Suppressor macrophage treated with lipopolysaccharide for 1 hour (primary cell): ENCODE results near the gene SYT5.
A peak's percentile ranks its signal among the peaks of the same experiment; 100 is the strongest.
"Not testable (repeated sequence)": the region's sequence is repeated elsewhere in the genome, so short reads cannot be mapped to it uniquely, and the experiment has no call there.

Source experiments
- DNase-seq, 3 donors: peaks; one replicate each; pipeline ENCODE4 v3.0.0-alpha.2; 2020 to 2022

The SYT5 gene

DNA sequence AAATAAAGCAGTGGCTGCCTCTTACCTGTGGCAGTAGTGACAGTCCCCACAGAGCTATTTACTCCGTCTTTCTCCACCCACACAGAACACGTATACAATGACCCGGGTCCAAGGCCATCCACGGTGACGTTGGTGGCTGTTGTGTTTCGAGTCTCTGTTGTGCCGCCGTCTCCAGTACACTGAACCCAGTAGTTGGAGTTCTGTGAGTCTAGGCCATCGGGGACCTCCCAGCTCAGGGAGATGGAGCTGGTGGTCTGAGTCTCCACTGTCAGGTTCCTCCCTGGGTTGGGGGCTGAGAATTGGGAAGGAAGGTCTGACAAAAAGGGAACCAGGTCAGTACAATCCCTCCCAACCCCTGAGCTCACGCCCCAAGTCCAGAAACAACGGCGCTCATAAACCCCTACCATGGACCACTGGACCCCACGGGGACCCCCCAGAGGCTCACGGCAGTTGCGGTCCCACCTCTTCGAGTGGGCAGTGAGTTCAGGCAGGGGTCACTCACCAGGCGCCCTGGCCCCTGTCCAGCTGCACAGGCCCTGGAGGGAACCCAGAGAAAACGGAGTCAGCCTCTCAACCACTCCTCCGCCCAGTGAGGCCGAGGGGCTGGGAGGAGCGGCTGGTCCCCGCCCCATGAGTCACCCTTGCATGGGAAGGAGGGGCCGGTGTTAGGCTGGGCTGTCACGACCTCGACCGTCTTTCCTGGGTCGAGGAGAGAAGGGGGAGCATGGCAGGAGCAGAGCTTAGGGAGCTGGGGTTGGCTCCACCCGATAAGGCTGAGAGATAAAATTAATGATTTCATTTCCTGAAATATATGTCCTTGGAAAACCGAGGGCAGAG lies 26.8 kb upstream of the SYT5 start:
- DNase-seq, result peak; percentile 83 to 93 (median 91)

DNA sequence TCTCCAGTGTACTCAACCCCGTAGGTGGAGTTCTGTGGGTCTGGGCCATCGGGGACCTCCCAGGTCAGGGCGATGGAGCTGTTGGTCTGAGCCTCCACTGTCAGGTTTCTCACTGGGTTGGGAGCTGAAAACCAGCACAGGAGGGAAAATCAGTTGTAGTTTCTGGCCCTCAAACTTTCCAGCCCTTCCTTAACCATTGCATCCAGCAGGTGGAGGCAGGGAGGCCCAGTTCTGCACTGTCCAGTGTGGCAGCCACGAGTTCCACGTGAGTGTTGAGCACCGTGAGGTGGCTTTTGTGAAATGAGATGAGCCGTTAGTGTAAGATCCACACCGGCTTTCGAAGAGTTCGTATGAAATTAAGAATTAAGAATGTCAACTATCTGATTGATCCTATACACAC lies 22.1 kb upstream of the SYT5 start:
- DNase-seq, result peak in 2 of 3 donors; percentile 29 to 35

DNA sequence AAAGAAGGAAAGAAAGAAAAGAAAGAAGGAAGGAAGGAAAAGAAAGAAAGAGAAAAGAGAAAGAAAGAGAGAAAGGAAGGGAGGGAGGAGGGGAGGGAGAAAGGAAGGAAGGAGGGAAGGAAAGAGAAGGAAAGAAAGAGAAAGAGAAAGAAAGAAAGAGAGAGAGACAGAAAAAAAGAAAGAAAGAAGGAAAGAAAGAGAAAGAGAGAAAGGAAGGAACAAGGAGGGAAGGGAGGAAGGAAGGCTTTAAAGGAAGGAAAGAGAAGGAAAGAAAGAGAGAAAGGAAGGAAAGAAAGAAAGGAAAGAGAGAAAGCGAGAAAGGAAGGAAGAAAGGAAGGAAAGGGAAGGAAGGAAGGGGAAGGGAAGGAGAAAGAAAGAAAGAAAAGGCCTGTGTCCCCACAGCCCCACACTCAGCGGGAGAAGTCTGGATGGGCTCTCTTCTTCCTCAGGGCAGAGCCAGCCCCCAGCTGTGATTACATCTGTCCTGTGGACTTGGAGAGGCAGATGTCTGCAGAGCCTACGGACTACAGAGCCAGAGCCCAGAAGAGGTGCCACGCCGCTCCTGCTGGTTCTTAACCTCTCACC lies 19.6 kb upstream of the SYT5 start:
- no peak for DNase-seq

DNA sequence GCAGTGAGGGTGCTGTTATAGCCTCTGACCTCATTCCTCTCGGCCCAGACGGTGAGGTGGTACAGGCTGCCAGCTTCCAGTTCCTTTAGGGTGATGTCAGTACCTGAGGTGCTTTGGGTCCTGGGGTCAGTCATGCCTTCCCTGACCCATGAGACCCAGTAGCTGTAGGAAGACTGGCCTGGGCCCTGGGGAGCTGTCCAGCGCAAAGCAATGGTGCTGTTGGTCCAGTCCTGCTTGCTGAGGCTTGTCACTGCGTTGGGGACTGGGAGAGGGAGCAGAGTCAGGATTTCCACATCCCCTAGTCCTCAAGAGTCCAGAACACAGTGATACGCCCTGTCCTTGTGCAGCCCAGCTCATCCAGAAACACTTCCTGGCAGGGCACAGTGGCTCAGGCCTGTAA lies 18.6 kb upstream of the SYT5 start:
- DNase-seq, result no peak

DNA sequence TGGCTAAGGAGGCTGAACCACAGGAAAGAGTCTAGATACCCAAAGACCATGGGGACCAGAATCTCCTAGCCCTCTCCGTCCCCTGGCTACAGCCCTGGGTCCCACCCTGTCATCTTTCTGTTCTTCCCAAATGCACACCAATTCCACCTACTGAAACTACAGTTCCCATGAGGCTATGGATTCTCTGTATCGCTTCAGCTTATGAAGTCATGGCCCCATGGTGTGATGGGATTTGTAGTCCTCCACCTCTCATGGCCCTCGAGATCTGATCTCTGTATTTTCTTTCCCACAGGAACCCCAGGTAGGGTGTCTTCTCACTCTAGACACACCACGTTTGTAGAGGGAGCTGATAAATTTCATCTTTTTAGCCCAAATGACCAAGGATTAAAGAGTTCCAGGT lies 17.4 kb upstream of the SYT5 start:
- peak in 1 of 3 donors; percentile 30 for DNase-seq

DNA sequence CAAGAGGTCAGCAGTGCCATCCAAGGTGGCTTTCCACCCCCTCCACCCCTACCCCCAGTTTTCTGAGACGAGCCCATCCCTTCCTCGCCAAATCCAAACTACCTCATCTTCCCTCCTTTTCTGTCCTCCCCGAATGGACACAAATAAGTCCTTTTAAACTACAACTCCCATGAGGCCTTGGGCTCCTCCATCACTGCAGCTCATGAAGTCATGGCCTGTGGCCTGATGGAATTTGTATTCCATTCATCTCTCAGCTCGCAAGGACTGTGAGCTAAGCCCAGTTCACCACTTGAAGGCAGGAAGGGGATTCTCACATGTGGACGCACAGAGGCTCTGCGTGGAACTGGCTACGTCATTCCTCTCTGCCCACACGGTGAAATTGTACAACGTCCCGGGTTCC lies 16.7 kb upstream of the SYT5 start:
- DNase-seq, result no peak

DNA sequence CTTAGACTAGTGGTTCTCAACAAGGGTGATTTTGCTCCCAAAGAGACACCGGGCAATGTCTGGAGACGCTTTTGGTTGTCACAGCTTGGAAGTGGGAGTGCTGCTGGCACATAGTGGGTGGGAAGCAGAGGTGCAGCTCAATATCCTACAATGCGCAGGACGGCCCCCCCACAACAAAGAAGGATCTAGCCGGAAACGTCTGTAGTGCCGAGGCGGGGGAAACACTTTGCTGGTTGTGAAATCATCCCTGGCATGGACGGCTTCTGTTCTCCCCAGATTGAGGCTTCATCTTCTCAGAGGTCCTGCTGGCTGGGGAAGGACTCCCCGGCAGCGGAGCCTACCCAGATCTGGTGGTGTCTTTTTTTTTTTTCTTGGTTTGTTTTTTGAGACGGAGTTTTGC lies 13.4 kb upstream of the SYT5 start:
- peak; percentile 28 to 39 (median 31) for DNase-seq

DNA sequence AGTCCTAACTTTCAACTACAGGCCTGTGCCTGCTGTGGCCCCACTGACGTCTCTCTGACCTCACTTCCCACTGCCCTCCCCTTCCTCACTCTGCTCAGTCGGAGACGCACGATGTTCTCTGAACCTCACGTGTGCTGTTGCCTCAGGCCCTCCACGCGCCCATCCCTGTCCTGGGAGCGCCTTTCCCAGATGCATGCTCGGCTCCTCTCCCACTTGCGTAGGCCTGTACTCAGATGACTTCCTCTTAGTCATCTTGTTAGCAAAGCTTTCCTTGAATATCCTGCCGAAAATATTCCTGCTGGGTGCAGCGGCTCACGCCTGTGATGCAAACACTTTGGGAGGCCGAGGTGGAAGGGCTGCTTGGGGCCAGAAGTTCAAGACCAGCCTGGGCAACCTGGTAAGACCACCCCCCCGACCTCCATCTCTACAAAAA lies 9.3 kb upstream of the SYT5 start:
- DNase-seq, result peak; percentile 38 to 55 (median 38)

DNA sequence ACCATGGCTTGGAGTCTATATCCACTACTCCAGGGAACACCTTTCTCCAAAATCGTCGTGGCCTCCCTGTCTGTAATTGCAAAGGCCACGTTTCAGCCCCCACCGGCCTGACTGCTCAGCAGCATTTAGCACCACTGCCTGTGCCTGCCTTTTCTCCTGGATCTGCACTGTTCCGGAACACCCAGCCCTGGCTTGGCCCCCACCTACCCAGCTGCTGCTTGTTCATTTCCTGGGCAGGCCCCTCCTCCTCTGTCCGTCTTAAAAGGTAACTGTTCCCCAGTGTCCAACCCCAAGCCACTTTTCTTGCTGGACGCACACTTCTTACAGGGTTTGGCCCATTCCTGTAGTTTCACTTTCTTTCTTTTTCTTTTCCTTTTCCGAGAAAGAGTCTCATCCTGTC lies 8.5 kb upstream of the SYT5 start:
- peak in 1 of 3 donors; percentile 23 for DNase-seq

DNA sequence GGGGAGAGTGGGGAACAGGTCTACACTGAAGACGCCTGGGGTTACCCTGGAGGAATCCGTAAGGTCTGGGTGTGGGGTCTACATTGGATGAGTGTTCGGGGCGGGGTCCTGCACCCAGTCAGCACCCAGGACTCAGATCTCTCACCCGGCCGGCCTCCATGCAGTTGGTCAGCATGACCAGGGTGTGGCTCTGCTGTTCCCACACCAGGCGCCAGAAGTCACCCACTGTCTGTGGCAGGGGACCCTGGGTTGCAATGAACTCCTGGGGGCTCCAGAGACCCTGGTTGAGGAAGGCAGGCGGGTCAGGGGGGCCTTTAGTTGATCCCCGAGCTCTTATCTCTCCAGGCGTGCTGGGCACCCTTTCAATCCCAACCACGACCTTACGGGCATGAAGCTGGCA lies 6.0 kb upstream of the SYT5 start:
- no peak for DNase-seq

DNA sequence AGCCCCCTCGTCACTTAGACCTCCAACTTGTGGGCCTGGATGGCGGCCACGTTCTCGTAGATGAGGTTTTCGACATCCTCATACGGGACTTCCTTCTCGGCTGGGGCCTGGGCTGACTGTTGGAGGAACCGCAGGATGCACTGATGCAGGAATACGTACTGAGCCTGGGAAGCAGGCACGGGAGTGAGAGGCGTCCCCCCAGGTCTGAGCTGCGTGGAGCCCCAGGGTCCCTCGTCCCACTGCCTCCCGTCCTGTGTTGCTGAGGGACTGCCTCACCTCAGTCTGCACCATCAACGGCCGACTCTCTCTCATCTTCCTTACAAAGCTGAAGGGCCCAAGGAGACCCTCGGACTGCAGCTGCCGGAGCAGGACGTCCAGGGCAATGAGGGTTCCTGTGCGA lies 1.7 kb upstream of the SYT5 start:
- no peak for DNase-seq

DNA sequence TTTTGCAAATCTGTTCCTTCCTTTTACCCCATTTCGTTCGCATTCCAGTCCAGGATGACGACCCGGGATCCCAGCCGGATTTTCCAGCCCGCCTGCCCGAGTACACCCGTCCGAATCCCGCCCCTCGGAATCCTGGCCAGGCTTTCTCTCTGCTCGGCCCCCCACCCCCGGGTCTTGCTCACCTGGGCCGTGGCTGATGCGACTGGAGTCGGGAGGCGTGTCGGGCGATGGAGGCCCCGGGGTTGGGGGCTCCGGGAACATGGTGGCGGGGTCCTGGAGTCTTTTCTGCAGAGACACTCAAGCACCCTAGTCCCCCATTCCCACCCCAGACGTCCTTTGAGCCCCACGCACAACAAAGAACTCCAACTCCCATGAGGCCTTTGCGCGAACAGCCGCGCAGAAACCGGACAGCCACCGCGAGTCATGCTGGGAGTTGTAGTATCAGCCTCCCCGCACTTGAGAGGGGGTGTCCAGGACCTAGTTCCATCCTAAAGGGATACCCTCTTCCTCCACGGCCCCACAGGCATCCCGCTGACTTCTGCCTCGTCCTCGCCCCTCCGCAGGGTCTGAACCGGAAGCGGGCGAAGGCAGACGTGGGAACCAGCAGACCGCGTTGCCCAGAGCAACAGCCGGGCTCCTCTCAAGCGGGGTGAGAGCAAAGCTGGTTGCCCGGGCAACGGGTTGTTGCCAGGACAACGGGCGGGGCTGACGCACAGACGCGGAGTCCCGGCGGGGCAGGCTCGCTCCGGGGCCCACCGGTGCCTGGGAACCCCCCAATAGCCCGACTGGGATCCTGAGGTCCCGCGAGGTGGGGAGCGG lies 1.1 kb downstream of the SYT5 start:
- DNase-seq, result peak; percentile 54 to 63 (median 57)

DNA sequence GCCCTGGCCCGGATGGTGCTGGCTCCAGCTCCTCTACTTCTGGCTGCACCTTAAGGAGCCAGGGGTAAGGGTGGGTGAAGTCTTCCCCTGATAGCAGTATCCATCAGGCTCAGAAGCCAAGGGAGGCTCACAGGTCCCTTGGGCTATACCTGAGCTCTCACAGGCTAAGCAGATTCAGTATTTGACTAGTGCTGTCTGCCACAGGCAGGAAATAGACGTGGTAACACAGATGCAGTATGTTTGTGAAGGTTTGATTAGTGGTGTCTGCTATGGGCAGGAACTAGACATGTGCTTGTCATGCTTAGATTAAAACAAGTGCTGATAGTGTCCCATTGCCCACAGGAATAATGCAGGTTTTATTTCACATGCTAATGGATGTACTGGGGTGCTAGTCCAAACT lies 4.0 kb downstream of the SYT5 start:
- no peak for DNase-seq

DNA sequence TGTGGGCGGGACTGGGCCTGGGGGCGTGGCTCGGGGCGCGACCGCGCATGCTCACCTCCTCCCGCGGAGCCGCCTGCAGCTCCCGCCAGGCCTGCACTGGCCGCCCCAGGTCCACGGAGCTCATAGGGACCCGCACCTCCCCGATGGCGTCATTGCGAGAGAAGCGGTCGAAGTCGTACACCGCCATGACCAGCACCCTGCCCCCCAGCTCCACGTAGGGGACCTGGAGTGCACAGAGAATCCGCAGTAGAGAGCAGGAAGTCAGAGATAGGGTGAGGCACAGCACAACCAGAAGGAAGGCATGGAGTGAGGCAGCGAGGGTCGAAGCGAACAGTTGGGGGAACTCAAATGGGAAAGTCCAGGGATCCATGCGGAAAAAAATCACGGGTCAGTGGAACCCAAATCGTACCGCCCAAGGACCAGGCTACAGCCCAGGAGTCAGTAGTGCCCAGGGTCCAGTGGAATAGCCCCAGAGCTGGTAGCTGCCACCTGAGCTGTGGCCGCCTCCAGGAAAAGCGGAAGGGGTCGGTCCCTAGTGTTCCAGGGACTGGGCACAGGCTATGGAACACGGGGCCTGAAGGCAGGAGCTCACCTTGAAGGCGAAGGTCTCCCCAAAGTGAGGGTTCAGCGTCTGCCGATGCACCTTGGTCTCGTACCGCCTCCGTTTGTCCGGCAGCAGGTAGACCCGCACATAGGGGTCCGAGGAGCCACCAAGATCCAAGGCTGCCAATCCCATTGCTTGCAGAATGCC lies 4.8 kb downstream of the SYT5 start:
- DNase-seq, result no peak

DNA sequence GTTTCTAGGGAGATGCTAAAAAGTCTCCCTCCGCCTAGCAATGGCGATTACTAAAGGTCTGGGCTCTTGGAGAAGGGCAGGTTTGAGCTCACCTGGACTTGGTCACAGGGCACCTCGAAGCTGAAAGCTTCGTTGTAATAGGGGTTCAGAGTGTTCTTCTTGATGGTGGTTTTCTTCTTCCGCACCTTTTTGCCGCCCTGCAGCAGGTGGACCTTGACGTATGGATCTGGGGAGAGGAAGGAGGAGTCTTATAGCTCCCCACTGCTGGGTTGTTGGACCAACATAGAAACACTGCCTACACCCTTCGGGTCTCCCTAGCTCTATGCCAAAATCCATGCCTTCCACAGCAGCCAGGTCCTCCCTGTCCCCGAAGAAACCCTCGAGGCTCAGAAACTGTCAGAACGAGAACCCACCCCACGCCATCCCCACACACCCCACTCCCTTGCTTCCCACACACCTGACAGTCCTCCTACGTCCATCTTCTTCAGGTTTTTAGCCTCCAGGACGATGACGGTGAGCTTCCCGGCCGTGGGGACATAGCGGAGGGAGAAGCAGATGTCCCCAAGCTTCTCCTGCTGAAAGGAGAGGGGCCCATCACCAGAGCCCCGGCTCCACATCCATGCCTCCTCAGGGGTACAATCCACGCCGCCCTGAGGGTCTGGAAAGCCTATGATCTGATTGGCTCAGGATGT lies 5.5 kb downstream of the SYT5 start:
- DNase-seq, result no peak

DNA sequence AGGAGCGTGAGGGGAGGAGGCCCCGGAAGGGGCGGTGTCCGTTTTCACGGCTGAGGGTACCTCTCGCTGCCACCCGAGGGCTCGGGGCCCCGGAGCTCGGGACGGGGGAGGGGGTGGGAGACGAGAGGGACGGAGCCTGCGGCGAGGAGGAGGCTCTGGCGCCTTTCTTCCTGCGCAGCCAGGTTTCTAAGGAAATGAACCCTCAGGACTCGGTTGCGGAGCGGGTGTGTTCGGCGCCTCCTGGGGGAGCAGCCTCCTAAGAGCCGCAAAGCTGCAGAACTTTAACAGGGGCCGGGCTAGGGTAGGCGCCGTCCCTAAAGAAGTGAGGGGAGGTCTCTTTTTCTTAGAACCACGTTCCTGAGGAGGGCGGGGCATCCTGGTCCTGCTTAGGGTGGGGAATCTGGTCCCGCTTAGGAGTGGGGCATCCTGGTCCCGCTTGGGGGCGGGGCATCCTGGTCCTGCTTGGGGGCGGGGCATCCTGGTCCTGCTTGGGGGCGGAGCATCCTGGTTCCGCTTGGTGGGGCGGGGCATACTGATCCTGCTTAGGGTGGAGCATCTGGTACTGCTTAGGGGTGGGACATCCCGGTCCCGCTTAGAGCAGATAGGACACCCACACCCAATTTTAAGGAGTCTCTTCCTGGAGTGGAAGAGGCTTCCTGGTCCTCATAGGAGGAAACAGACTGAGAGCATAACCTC lies 6.2 kb downstream of the SYT5 start:
- peak; percentile 44 to 59 (median 57) for DNase-seq

DNA sequence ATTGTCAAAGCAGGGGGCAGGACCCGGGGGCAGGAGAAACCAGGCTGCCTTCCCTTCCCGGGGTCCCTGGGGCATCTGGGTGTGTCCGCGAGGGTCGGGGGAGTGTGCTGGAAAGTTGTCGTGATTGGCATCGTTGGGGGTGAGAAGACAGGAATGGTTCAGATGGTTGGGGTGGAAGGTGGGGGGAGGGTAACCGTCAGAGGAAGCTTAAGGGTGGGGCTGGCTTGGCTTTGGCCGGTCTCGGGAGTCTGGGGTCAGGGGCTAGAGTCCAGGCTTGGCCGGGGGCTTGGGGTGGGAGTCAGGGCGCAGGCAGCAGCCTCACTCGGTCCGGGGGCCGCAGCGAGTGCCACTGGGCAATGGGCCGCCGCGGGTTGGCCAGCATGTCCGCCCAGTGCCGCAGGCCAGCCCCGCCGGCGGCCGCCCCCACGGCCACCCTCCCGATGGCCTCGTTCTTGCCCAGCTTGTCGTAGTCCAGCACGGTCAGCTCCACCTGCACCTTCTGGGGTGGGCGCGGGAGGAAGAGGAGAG lies 6.8 kb downstream of the SYT5 start:
- no peak for DNase-seq

DNA sequence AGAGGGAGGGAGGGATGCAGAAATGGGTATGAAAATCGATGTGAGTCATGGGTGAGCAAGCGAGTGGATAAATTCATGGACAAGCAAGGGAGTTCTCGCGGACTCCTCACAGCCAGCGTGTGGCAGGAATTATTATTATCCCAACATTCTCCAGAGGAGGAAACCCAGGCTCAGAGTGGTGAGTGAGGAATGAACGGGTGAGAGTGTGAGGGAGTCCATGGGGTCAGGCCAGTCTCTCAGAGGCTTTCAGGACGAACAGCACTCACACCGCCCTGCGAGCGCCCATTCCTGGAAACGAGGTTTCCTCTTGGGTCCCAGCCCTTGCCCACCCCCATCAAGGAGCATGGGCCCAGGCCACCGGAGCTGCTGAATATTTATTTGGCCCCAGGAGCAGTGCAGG lies 7.3 kb downstream of the SYT5 start:
- DNase-seq, result no peak

DNA sequence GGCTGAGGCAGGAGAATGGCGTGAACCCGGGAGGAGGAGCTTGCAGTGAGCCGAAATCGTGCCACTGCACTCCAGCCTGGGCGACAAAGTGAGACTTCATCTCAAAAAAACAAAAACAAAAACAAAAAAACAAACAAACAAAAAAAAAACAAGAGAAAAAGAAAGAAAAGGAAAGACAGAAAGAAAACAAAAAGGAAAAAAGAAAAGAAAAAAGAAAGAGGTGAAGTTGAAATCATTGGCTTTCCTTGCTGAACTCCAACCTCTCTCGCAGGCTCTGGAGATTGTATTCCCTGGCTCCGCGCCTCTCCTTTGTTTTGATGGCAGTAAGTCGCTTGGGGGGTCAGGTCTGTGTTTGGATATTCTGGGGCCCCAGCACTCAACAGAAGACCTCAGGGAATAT lies 7.8 kb downstream of the SYT5 start:
- DNase-seq, result not testable (repeated sequence)

DNA sequence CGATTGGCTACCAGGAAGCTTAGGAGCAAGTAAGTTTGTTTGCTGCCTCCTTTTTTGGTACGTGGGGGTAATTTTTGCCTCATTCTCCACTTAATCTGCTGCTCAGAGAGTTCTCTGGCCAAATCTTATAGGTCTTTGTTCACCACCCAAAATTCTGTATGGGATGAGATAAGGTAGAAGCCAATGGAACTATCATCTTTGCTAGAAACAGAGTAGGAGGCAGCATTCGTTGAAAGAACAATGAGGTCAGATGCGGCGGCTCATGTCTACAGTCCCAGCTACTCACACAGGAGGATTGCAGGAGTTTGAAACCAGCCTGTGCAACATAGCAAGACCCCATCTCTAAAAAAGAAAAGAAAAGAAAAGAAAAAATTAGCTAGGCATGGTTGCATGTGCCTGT lies 8.6 kb downstream of the SYT5 start:
- DNase-seq, result no peak

DNA sequence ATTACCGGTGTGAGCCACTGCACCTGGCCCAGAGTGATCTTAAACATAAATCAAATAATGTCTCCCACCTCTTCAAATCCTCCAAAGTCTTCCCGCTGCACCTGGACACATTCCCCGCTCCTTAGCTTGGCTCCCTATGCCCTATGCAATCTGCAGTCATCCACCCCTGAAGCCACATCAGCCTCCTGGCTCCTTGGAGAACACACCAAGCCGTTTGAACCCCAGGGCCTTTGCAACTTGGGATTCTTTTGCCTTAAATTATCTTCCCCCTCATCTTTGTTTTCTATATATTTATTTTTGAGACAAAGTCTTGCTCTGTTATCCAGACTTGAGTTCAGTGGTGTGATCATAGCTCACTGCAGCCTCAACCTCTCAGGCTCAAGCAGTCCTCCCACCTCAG lies 11.0 kb downstream of the SYT5 start:
- DNase-seq, result no peak
